A673 (cell line): ENCODE data around the gene CCDC87.

Experiments used
- EZH2 ChIP-seq: fragments of 200-600 bp; sonication (generic); IDR thresholded peaks from 2 replicates; pipeline ENCODE4 v1.6.1; 2017; ENCODE audit warnings: borderline replicate concordance, low read depth, mild to moderate bottlenecking, mixed read lengths, antibody characterized with exemption, low read length; ENCODE audit not compliant: poor library complexity, severe bottlenecking
- TF ChIP-seq, protein P1 (sequence below): fragments of 300-800, 200-600 bp; sonication (generic); conservative IDR thresholded peaks from 2 replicates; pipeline ENCODE4 v1.5.1; 2017; ENCODE audit warnings: low read depth, mild to moderate bottlenecking, antibody characterized with exemption, low read length, moderate library complexity, mixed read lengths

GRCh38 chr11:66609721-66610617, 17.1 kb upstream of the CCDC87 start:
- TF ChIP-seq, protein P1, sequence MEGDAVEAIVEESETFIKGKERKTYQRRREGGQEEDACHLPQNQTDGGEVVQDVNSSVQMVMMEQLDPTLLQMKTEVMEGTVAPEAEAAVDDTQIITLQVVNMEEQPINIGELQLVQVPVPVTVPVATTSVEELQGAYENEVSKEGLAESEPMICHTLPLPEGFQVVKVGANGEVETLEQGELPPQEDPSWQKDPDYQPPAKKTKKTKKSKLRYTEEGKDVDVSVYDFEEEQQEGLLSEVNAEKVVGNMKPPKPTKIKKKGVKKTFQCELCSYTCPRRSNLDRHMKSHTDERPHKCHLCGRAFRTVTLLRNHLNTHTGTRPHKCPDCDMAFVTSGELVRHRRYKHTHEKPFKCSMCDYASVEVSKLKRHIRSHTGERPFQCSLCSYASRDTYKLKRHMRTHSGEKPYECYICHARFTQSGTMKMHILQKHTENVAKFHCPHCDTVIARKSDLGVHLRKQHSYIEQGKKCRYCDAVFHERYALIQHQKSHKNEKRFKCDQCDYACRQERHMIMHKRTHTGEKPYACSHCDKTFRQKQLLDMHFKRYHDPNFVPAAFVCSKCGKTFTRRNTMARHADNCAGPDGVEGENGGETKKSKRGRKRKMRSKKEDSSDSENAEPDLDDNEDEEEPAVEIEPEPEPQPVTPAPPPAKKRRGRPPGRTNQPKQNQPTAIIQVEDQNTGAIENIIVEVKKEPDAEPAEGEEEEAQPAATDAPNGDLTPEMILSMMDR: no peak
- TF ChIP-seq EZH2: no peak
